Mesenteric fat pad (tissue), 1 donor: ENCODE data around the gene SOX18. TPM values are rescaled to one million over a fixed set of nuclear protein-coding genes. Genes with fewer than 3 reads are reported as not detected.
"Not testable (repeated sequence)": the region's sequence is repeated elsewhere in the genome, so short reads cannot be mapped to it uniquely, and the experiment has no call there.

Experiments
- DNase-seq: peaks from one replicate; pipeline ENCODE4 v3.0.0-alpha.2; 2020; ENCODE audit warnings: low spot score
- long read RNA-seq: library from polyadenylated mRNA; unstranded; transcript quantifications from one replicate; pipeline ENCODE4 v2.0.0, GENCODE V29; 2020
- total RNA-seq: library from RNA; stranded (reverse); fragmentation: NEBNext Ultra II Directional; extraction: Animal tissue kit (Norgen Biotek cat#: 25700); gene quantifications from one replicate; pipeline ENCODE4 v1.2.1, GENCODE V29; 2021
- donor health status: DM: yes; HTN: yes; CAD: no.

The SOX18 gene
- total RNA-seq = 70.5 TPM
- long read RNA-seq, partial matches to known transcripts = 0 of 1 reads
- long read RNA-seq, other reads (novel, unspliced or antisense) = 1 of 1 reads

DNA sequence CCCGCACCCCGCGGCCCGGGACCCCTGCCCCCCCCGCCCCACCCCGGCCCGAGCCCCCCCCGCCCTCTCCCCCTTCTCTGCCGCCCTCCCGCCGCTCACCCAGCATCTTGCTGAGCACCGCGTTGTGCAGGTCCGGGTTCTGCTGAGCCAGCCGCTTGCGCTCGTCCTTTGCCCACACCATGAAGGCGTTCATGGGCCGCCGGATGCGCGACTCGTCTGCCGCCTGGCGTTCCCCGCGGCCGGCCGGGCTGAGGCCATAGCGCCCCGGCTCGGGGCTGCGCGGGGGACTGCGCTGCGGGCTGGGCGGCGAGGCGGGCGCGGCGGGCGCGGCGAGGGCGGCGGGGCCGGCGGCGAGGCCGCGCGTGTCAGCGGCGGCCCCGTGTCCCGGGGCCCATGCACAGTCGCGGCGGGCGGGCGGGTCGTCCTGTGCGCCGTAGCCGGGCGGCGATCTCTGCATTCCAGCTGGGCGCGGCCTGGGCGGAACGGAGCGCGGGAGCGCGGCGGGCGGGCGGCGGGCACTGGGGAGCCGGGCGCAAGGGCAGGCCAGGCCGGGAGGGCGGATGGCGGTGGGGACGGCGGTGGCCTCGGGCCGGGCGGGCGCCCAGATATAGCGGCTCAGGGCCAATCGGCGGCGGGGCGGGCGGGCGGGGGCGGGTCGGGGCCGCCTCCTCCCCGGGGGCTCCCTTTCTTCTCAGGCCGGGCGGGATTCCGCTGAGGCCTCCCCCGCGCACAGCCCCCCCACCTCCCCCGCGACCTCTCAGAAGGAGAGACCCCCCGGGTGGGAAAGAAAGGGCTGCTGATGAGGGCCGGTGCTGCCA is at the start of gene SOX18:
SOX18 (minus strand) TSS at position 580 of the 818 bp plus-strand sequence; CDS start at position 457, 123 bp downstream.
- DNase-seq = no peak

DNA sequence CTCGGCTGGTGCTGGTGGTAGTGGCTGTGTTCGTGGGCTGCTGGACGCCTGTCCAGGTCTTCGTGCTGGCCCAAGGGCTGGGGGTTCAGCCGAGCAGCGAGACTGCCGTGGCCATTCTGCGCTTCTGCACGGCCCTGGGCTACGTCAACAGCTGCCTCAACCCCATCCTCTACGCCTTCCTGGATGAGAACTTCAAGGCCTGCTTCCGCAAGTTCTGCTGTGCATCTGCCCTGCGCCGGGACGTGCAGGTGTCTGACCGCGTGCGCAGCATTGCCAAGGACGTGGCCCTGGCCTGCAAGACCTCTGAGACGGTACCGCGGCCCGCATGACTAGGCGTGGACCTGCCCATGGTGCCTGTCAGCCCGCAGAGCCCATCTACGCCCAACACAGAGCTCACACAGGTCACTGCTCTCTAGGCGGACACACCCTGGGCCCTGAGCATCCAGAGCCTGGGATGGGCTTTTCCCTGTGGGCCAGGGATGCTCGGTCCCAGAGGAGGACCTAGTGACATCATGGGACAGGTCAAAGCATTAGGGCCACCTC is 49.1 kb upstream of the SOX18 start:
- DNase-seq = no peak

DNA sequence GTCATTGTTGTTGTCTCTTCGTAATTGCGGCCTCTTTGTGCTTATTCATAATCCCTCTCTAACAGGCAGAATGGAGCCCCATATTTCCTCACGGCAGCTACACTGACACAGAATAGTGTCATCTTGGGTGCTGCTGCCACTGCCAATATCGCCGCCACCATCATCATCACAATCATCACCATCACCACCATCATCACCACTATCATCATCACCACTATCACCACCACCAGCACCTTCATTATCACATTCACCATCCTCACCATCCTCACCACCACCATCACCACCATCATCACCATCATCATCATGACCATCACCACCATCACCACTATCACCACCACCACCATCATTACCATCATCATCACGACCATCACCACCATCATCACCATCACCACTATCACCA is 47.1 kb upstream of the SOX18 start:
- DNase-seq = no peak

DNA sequence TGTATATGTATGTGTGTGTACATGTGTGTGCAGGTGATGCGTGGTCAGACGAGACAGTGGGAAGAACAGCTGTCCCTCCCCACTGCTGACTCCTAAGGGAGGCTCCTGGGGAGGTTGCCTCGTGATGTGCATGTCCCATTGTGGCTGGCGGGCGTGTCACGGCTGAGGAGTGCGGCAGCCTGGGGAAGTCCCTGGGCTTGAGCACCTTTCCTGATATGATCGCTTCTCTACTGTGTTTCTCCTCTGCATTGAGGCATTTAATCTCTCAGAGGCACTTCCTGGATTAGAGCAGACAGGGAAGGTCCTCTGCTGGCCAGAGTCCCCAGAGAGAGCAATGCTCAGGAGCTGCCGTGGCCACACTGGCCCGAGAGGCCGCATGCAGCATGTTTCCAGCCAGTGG is 46.5 kb upstream of the SOX18 start:
- DNase-seq = no peak

DNA sequence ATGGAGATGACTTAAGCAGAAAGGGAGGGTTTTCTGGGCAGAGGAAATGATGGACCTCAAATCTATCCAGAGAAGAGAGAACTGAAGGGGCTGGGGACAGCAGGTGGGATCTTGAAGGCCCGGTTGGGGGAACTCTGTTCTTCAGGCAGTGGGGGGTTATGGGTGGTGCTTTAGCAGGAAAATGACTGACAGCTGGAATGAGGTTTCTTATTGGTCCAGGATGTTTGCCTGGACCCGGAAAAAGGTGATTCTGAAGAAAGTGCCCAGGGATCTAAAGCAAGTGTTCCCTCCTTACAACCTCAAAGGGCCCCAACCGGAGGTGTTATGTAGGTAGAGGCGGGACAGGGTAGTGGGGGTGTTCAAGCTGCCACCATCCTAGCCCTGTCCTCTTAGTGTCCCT is 46.0 kb upstream of the SOX18 start:
- no peak for DNase-seq

DNA sequence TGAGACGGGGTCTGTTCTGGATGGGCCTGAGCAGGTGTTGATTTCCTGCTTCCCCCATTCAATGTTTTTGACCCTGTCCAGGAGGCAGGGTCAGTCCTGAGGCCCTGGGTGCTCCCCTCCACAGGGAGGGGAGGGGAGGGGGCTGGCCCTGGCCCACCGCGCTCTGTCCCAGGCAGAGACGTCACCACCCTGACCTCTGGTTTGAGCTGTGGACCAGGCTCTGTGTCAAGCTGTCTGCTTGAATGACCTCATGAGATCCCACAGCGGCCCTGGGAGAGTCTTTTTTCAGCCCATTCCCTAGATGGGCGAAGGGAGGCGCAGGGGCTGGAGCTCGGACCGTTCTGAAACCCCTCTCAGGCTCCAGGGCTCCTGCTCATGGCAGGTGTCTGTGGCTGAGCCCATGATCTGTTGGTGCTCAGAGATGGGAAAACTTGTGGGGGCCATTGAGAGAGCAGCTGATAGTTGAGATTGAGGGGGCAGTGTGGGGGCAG is 43.6 kb upstream of the SOX18 start:
- no peak for DNase-seq

DNA sequence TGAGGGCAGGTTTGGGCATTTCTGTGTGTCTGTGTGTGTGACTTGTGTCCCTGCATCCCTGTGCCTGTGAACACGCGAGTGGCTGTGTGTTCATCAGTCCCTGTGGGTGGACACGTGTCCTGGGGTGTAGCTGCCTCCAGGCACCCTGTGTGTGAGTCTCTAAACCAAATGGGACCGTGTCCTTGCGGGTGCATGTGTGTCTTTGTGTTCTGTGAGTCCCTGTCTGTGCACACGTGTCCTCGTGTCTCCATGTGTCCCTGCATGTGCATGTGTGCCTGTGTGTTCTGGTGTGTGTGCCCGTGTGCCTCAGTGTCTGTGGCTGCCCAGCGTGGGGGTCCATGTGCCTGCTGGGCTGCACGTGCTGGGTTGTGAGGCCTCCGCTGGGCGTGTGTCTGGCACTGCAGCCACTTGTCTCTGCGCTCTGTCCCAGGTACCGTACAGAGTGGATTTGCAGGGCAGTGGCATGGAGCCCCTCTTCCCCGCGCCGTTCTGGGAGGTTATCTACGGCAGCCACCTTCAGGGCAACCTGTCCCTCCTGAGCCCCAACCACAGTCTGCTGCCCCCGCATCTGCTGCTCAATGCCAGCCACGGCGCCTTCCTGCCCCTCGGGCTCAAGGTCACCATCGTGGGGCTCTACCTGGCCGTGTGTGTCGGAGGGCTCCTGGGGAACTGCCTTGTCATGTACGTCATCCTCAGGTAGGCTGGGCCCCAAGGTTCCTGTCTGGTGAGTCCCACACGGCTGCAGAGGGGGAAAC is 43.0 kb upstream of the SOX18 start:
- DNase-seq = no peak

DNA sequence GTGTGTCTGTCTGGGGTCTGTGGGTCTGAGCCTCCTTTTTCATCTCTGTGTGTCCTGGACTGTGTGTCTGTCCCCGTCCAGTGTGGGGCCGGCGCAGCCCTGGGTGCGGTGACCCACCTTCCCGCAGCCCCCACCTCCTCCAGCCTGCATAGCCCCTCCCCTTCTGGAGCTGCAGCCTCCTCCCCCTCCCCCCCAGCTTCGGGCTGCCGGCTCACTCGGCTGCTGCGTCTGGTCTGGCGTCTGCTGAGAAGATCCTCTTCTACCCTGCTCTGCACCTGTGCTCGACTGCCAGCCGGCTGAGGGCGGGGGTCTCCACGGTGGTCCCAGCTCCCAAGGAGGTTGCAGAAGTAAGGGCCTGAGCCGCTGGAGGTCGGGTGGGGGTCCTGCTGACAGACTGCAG is 42.3 kb upstream of the SOX18 start:
- no peak for DNase-seq

DNA sequence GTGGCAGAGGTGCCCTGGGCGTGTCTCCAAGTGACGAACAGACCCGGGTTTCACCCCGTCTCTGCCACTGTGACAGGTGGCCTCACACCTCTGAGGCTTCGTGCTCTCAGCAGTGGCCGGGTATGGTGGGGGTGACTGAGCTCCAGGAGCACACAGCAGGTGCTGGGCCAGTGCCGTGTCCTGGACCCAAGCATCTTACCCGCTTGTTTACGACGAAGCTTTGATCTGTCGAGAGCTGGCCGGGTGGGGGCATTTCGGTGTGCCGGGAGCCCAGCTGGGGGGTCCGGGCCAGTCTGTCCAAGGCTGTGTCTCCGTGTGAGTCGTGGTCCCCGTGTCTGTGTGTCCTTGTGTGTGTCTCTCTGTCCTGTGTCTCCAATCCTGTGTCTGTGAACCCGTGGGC is 41.9 kb upstream of the SOX18 start:
- no peak for DNase-seq

DNA sequence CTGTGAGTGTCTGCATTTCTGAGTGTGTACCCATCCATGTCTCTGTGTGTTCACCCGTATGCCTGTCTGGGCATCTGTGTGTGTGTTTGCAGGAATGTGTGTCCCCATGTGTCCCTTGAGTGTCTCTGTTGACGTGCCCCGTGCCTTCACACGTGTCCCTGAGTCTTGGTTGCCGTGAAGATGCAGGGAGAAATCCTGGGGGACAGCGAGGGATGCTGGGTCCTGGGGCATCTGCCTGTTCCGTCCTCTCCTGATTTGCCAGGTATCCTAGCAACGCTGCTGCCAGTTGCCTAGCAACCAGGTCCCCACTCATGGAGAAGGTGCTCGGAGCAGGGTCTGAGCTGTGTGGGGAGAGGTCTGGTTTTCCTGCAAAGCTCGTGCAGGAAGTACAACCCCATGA is 40.7 kb upstream of the SOX18 start:
- no peak for DNase-seq

DNA sequence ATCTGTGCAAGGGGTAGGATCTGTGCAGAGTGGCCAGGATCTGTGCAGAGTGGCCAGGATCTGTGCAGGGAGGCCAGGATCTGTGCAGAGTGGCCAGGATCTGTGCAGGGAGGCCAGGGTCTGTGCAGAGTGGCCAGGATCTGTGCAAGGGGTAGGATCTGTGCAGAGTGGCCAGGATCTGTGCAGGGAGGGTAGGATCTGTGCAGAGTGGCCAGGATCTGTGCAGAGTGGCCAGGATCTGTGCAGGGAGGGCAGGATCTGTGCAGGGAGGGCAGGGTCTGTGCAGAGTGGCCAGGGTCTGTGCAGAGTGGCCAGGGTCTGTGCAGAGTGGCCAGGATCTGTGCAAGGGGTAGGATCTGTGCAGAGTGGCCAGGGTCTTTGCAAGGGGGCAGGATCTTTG is 39.1 kb upstream of the SOX18 start:
- not testable (repeated sequence) for DNase-seq

DNA sequence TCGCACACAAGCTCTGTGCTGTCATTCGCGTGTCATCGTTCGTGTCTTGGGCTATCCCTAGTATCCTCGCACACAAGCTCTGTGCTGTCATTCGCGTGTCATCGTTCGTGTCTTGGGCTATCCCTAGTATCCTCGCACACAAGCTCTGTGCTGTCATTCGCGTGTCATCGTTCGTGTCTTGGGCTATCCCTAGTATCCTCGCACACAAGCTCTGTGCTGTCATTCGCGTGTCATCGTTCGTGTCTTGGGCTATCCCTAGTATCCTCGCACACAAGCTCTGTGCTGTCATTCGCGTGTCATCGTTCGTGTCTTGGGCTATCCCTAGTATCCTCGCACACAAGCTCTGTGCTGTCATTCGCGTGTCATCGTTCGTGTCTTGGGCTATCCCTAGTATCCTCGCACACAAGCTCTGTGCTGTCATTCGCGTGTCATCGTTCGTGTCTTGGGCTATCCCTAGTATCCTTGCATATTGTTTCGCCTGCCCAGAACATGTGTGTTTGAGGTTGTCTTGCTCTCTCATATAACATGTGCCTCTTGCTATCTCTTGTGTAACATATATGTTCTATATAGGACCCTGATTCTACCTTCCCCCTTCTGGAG is 37.9 kb upstream of the SOX18 start:
- DNase-seq = not testable (repeated sequence)

DNA sequence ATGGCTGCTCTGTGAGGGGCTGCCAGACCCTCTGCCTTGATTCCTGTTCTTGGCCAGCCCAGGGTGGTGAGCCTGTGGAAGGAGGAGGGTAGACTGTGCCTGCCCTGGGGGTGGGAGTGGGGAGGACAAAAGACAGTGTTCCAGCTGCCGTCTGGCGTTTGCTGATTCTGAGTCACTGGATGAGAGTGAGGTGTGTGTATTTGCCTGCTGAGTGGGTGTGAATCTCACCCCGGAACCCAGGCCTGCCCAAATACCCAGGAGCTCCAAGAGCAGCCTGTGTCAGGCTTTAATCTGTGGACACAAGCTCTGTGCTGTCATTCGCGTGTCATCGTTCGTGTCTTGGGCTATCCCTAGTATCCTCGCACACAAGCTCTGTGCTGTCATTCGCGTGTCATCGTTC is 37.4 kb upstream of the SOX18 start:
- no peak for DNase-seq

DNA sequence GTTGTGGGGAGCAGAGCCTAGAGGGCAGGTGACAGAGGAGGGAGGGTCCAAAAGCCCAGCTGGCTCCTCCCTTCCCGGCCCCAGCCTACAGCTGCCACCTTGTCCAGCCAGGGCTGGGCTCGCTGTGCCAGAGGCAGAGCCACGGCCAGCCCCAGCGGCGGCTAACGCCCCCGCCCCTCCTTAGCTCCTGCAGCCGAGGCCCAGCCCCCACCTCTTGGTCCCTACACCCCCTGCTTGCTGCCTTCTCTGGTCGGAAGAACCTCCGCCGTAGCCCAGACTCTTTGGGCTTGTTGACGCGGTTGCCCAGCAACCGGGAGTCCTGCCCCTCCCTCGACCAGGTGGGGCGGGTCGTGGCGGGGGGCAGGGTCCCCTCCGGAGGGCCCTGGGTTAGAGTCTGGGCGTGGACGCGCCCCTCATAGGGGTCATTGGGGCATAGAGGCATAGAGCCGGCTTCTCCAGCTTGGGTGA is 35.3 kb upstream of the SOX18 start:
- no peak for DNase-seq

DNA sequence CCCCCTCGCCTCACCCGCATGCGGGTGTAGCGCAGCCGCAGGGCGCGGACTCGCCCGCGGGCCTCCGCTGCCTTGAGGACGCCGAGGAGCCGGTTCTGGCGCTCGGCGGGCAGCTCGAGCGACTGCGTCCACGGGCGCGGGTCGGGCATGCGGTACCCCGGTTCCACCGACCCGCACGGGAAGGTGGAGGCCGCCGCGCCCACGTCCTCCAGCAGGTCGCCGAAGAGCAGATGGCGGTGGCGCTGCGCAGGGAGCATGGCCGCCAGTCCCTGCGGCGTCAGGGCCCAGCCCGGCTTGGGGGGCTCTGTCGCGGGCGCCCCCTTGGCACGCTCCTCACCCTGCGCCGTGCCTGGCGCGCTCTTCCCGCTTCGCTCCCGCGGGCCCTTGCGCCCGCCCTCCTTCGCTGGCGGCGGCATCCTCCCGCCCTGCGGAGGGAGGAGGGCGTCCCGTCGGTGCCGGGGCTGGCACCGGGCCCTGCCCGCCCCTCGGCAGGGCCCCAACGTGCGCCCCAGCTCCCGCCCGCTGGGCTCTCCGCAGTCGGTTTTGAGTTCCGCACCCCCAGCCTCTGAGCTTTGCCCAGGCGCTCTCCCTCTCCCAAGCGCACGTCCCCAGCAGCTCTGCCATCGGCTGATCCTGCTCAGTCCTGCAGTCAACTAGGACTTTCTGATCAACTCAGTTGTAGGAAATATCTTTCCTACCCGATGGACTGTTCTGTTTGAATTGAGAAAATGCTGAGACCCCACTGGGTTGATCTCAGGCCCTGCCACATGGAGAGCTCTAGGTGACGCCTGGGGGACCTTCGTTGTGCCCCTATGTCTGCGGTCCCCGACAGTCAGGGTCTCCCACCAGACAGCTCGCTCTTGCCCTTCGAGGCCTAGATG is 34.6 kb upstream of the SOX18 start, which contains the start of gene LKAAEAR1:
LKAAEAR1 (minus strand) TSS at position 595 of the 881 bp plus-strand sequence; CDS start at position 416, 179 bp downstream.
- DNase-seq = no peak

DNA sequence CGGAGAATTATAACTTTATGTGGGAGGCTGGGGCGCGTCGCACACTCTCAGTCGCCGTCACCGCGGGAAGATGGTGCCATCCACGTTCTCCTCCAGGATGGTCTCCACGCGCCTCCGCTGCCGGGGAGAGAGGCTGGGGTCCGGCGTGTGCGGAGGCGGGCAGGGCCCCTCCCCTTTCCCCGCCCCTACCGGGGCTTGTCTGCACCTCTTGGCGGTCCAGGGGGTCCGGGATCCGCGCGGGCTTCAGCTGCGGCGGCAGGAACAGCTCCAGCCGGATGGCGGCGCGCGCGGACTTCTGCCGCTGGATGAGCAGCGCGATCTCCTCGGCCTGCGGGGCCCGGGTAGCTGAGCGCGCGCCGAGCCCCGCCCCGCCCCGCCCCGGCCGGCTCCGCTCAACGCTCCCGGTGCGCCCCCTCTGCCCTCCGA is 34.0 kb upstream of the SOX18 start:
- DNase-seq = no peak

DNA sequence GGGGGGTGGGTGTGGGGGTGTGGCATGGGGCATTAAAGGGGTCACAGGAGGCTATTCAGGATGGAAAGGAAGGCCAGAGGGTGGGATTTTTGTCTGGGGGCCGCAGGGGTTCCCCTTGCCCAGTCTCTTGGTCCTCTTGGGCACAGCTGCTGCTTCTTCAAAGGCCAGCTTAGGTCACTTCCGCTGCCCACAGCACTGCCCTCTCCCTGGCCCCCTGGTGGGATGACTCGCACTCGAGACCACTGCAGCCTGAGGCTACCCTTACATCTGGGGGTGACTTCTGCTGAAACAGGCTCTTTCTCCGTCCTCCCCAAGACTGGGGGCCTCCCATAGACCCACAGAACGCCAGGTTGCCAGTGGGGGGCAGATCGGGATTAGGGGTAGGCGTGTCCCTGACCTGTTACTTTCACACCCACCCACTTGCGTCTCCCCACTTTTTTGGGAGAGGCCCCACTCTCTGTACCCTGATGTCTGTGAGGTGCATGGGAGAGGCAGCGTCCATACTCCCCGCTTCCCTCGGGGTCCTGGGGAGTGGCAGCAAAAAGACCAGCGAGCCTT is 33.5 kb upstream of the SOX18 start:
- no peak for DNase-seq

DNA sequence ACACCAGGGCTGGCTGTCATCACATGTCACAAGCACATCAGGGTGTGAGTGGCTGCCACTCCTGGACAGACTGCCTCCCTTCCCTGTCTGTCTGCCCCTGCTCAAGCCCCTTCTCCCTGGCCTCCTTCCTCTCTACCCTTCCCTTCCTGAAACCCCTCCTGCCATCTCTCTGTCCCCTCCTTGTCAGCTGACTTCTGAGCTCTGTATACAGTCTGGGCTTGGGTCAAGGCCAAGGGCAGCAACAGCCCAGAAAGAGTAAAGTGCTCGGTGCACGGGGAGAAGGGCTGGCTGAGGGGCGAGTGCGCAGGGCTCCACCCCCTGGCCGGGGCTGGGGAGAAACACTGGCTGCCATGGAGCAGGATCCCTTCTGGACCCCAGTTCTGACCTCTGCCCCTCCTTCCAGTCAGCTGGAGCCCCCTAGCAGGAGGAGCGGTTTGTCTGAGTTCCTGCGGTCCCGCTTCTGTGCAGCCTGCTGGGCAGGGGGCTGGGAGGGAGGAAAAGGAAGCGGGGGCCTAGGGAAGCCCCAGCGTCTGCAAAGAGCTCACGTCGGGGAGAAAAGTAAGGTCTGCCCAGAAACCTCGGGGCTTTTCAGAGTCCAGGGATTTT is 32.8 kb upstream of the SOX18 start:
- DNase-seq = no peak

DNA sequence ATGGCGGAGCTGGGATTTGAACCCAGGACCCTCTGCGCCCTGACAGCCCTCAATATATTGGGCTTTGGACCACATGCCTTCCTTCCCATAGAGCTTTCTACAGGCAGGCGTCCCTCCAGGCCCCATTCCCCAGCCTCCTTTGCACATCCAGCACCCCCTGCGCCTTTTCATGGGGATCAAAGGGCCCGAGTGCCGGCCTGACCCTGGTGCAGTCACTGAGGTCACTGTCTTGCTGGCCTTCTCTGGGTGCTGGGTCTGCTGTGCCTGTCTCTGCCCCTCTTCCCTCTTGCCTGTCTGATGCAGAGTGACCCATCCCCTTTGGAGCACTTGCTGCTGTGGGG is 32.2 kb upstream of the SOX18 start:
- DNase-seq = no peak
